Epidermal melanocyte (primary cell): ENCODE results near the gene CTBP2.
"Not testable (repeated sequence)": the region's sequence is repeated elsewhere in the genome, so short reads cannot be mapped to it uniquely, and the experiment has no call there.

Source experiments
- DNase-seq: peaks from one replicate; pipeline ENCODE4 v3.0.0; 2011; ENCODE audit warnings: low spot score; ENCODE audit not compliant: insufficient read length

The CTBP2 gene

GRCh38 chr10:125186431-125187170 lies 26.2 kb upstream of the CTBP2 start:
- DNase-seq, result no peak

GRCh38 chr10:125179107-125179506 lies 18.7 kb upstream of the CTBP2 start:
- DNase-seq, result not testable (repeated sequence)

GRCh38 chr10:125177641-125178640 lies 17.6 kb upstream of the CTBP2 start:
- DNase-seq, result no peak

GRCh38 chr10:125175807-125176206 lies 15.4 kb upstream of the CTBP2 start:
- DNase-seq, result no peak

- DNase-seq, result no peak
These were observed 14.0 kb upstream of the CTBP2 start for GRCh38 chr10:125174360-125174759.

- no peak for DNase-seq
These were observed 12.3 kb upstream of the CTBP2 start for GRCh38 chr10:125172694-125173093.

- no peak for DNase-seq
These were observed 11.3 kb upstream of the CTBP2 start for GRCh38 chr10:125171402-125172306.

- no peak for DNase-seq
These were observed 9.6 kb upstream of the CTBP2 start for GRCh38 chr10:125169915-125170314.

GRCh38 chr10:125169279-125169678 lies 8.9 kb upstream of the CTBP2 start:
- no peak for DNase-seq

- no peak for DNase-seq
These were observed 6.3 kb upstream of the CTBP2 start for GRCh38 chr10:125166658-125167057.

GRCh38 chr10:125165584-125166573 lies 5.5 kb upstream of the CTBP2 start:
- DNase-seq, result no peak

- DNase-seq, result no peak
These were observed 4.1 kb upstream of the CTBP2 start for GRCh38 chr10:125164421-125164820.

- no peak for DNase-seq
These were observed 3.4 kb upstream of the CTBP2 start for GRCh38 chr10:125163803-125164202.

GRCh38 chr10:125163312-125163711 lies 2.9 kb upstream of the CTBP2 start:
- not testable (repeated sequence) for DNase-seq

GRCh38 chr10:125162120-125162931 lies 2.0 kb upstream of the CTBP2 start:
- DNase-seq, result no peak

GRCh38 chr10:125161707-125162119 lies 1.4 kb upstream of the CTBP2 start:
- DNase-seq, result no peak

GRCh38 chr10:125160856-125161706 lies 718 bp upstream of the CTBP2 start:
- DNase-seq, result peak; percentile 83

- no peak for DNase-seq
These were observed 854 bp downstream of the CTBP2 start for GRCh38 chr10:125159486-125159931.
